Upper lobe of left lung (tissue), 4 donors: ENCODE results near the gene CENPP.

Experiments used
- CTCF ChIP-seq, 6 experiments: fragments of 450-650 bp in 4 of 6; fragments of 200-600 bp in 2 of 6; sonication (generic) in 2 of 6; IDR thresholded peaks; one replicate each; pipeline ENCODE4 v1.5.1; 2016 to 2019; ENCODE audit warnings: antibody characterized with exemption in 6 of 6
- POLR2AphosphoS5 ChIP-seq, 2 donors: sonication (generic); formaldehyde crosslinking; IDR thresholded peaks; one replicate each; pipeline ENCODE4 v1.5.1; 2017; ENCODE audit warnings: antibody characterized with exemption in 2 of 2

GRCh38 chr9:92385953-92386352 lies 60.2 kb downstream of the CENPP start:
- TF ChIP-seq CTCF (IDR thresholded peaks at IDR 0.05) (no peak), POLR2AphosphoS5 (IDR thresholded peaks at IDR 0.05) (no peak)
